GM19043 (cell line): ENCODE results near the gene SLC28A3.

Experiments used
- ATAC-seq: cut with Tn5 transposase; IDR thresholded peaks from one replicate; pipeline ENCODE4 v1.9.1; 2021; ENCODE audit warnings: low read depth; ENCODE audit not compliant: unreplicated experiment

The SLC28A3 gene

DNA sequence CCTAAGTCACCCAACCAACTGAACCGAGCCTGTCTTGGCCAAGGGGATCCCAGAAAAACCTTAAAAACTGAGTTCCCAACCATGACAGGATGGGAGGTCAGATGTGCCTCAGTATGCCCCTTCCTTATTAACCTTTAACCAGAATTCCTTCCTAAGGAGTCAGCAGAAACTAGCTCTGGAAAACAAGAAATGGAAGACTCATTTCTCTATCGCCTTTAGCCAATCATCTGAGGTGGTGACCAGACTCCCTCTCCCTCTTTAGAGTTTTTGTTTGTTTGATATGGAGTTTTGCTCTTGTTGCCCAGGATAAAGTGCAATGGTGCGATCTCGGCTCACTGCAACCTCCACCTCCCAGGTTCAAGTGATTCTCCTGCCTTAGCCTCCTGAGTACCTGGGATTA lies 37.5 kb downstream of the SLC28A3 start:
- no peak for ATAC-seq

DNA sequence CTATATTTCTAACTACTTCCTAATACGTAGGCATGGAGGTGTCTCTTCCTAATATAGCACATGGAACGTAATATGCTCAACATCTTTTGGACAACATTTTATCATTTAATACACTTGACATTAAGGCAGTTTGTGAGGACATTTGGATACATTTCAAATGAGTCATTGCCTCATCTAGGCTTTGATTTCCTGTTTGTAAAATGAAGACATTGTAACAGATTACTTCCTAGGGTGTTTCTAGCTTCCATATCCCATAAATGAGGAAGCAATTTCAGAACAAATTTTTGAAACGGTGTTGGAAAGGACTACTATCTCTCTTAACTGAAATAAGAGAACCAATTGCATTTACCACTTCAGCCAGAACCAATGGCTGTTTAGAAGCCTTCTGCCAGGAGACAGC lies 38.7 kb downstream of the SLC28A3 start:
- ATAC-seq, result no peak

DNA sequence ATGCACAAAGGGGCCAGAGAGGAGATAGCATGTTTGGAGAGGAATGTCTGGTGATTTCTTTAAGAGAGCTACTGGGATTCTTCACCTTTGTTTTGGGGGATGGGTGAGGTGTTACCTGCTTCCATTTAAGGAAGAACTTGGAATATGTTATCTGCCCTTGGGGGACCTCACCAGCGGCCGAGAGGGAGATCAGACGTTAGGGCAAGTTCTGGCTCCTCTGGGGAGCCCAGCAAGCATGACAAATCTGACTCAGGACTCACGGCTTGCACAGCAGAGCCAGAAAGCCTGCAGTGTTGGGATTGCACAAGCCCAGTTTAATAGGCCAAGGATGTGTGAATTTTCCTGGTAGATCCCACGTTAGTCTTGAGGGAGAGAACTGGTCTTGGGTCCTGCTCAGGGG lies 40.3 kb downstream of the SLC28A3 start:
- ATAC-seq, result no peak

- ATAC-seq, result no peak
Observed at GRCh38 chr9:84297162-84297821, 43.3 kb downstream of the SLC28A3 start.

DNA sequence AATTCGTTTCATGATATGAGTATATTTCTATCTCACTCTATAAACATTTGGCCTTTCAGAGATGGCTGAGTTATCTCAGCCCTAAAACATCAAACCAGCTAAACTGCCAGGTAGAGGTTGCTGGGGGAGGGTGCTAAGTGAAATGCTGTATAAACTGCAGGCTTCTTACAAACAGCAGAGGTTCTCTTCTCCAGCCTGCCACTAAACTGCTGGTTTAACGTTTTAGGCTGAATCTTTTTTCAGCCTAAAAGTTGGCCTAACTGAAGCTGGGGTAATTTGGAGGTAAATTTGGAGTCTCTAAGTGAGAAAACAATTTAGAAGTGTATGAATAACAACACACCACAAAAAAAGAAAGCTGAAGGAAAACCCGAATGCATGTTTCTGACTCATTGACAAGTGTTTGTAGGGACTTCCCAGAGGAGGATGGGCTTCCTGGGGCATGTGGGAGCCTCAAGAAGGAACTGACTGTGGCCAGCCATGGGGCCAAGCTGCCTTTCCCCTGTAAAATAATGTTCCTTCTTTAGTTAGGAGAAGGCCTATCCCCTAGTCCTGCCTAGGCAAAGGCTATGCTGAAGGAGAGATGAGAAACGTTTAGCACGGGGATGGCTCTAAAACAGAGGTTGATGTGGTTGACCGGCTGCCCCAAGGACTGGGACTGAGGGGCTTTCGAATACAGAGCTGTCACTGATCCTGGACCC lies 44.3 kb downstream of the SLC28A3 start:
- ATAC-seq, result peak; percentile 30

GRCh38 chr9:84294241-84294950 lies 46.2 kb downstream of the SLC28A3 start:
- no peak for ATAC-seq

DNA sequence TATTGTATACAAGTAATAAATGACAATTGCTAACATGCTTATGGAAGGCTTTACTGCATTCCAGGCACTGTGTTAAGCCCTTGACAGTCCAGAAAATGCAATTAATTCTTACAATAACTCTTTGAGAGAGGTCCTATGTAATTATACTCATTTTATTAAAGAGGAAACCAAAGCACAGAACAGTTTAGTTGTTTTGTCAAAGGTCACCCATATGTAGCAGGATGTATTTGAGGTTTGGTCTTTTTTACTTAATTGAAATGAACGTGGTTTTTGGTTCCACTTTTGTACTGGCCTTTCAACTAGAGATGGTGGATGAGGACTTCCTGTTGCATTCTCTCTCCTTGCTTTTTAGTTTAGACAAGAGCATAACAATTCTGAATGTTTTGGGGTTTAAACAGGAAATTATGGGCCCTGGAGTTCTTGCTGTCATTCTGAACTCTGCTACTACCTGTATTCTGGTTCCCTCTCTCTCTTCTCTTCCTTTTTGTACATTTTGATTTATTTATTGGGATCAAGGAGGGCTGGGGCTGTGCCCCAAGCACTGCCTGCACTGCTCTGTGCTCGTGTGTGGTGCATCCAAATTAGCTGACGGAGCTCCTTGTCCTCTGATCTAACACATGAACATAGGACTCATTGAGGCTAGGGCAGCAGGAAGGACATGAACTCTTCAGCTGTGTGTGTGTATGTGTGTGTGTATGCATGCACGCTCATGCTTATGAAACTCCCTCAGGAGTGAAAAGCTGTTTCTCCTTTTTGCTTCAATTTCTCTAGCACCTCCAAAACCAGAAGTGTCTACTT lies 47.4 kb downstream of the SLC28A3 start:
- ATAC-seq, result peak; percentile 70

DNA sequence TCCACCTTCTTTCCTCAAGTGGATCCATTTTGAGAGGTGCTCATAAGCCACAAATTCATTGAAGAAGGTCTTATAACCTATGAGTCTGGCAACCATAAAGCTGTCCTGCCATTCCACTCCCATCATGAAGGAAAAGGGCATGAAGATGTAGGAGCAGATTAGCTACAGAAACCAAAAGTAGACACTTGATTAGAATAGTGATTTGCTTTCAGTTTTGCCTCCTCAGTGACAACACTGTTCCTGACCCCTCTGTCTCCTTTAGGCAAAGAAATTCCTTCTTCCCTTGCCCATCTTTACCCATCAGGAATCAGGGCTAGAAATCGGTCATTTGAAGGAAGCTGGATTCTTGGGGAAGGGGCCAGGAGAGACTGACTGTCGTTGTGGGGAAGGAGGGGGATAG lies 55.2 kb downstream of the SLC28A3 start:
- peak; percentile 74 for ATAC-seq

DNA sequence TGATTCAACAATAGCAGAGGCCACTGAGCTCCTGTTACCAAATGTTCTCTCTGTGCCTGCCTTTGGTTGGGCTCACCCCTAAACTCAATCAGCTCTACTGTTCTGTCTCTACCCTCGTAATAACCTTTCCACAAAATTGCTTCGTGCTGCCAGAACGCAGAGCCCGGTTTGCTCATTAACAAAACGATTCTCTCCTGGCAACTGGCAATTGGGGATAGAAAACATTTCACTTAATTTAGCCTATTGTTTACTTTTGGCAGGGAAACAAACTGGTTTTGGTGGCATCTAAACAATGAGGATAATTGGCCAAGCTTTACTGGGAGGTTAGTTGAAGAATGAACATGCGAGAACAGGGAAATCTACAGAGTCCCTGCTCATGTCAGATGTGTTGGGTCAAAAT lies 56.6 kb downstream of the SLC28A3 start:
- ATAC-seq, result no peak

DNA sequence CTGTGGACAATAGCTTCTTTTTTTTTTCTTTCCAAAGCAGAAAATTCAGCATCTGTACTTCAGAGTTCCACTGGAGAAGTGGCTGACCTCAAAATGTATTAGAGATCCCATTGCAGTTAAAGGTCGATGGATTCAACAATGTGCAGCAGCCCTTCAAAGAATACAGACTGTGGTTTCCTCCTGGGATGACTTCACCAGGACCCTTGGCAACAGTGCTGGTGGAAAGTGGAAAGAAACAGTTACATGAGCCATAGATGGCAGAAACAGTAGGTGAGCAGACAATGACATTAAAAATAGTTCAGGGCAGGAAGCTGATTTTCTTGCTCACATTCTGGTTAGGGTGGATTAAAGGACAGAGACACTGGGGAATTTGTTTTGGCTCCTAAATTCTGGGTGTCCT lies 62.4 kb downstream of the SLC28A3 start:
- ATAC-seq, result no peak

GRCh38 chr9:84277646-84278045 lies 62.9 kb downstream of the SLC28A3 start:
- no peak for ATAC-seq

- ATAC-seq, result no peak
Observed at GRCh38 chr9:84276741-84277140, 63.8 kb downstream of the SLC28A3 start.

DNA sequence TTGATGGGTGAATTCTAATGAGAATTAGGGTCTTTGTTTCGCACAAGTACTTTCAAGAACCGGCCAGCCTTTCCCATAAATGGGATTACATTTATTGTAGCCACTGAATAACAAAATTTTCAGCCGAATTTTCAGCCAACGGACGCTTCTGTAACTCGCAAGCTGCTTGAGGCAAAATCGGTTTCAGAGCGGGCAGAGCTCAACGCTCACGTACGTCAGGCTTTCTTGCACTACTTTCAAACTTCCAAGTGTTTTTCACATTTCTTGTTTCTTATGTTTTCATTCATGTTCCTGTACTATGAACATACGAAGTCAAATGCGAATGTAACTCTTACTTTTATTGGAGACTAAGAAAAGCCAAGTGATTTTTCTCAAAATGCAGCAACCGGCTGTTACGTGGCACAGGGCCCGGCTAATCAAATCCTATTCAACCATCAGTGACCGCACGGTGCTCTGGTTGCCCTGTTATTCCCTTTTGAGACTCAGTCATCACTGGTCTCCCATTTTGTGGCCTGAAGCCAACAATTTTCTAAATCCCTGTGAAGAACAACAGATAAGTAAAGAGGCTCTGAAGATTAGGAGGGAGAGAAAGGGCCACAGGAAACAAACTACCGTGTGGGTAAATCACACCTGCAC lies 68.5 kb downstream of the SLC28A3 start:
- no peak for ATAC-seq

GRCh38 chr9:84271531-84271900 lies 69.0 kb downstream of the SLC28A3 start:
- ATAC-seq, result peak; percentile 97

DNA sequence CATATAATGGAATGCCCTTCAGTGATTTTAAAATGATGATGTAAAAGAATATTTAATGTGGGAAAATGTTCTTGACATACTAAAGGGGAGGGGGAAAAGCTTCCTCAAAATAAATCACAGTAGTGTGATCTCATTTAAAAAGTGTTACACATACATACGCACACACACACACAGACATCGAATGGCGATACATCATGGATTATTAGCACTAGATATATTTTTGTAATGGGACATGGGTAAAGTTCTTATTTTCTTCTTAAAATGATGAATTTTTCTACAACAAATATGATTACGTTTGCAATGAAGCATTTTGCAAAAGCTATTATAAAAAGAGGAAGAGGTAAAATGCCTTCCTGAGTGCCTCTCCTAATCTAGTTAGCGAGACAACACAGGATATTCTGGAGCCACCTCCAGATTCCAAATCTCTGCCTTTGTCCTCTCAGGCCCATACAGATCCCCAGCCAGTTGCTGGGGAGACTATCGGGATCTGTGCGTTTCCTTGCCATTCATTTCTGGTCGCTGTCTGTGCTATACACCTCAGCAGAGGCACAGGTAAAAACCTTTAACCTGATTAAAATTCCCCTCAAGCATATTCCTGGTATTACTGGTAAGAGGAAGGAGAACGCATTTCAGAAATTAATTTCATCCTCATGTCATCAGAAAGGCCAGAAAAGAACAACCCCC lies 69.6 kb downstream of the SLC28A3 start:
- peak; percentile 19 for ATAC-seq

DNA sequence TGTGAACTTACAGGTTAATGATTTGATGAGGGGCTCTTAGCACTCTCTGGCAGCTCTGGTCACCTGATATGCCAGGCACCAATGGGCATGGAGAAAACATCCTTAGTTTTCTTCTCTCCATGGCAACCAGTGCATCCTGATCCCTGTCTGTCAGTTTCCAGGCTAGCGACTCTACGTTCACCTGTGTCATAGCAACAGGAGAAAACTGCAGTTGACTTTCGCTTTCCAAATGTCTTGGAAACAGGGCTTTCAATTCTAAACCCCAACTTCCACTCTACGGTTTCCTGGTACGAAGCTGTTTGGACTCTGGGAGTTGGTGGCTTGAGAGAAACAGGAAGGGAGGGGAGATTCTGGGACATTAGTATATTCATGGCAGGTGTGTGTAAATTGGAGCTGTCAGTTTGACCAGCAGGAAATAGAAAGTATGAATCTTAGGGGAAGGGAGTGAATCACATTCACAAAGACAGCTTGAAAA lies 74.4 kb downstream of the SLC28A3 start:
- ATAC-seq, result no peak

DNA sequence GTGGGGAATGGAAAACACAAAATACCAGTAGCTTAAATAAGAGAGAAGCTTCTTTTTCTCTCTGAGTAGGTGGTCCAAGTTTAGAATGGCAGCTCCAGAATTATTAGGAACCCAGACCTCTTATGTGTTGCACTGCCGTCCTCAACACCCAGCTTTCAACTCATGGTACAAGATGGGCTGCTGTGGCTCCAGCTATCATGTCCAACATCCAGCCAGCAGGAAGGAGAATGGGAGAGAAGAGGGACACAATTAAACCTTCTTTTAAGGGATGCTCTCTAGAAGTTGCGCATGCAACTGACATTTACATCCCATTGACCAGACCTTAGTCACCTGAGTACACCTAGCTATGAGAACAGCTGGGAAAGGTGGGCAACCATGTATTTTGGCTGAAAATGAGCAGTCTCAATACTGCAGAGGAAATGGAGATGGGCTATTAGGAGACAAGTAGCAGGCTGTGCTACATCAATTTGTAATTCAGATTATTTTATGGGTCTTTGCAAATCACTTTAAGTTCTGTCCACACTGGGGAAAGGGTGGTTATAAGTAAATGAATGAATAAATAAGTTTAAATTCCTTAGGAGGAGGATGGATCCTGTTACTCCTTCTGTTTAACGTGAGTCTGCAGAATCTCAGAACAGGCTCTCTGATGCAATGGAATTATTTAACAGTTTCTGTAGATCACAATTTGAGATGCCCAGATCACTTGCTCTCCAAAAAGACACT lies 76.1 kb downstream of the SLC28A3 start:
- no peak for ATAC-seq

- peak; percentile 76 for ATAC-seq
Observed at GRCh38 chr9:84261070-84261746, 79.3 kb downstream of the SLC28A3 start.

GRCh38 chr9:84258371-84258770 lies 82.2 kb downstream of the SLC28A3 start:
- ATAC-seq, result no peak
